Fibroblast of villous mesenchyme (primary cell): ENCODE measurements around the gene RTN4R. TPM values are rescaled to one million over a fixed set of nuclear protein-coding genes. Genes with fewer than 3 reads are reported as not detected.

Source experiments
- DNase-seq: peaks from one replicate; pipeline ENCODE4 v3.0.0-alpha.2; 2010; ENCODE audit warnings: low read depth
- H3K4me3 ChIP-seq: 2 replicates; pipeline ENCODE4 v1.5.1; 2011; ENCODE audit warnings: low read depth, mild to moderate bottlenecking, low read length
- CTCF ChIP-seq: IDR thresholded peaks from 2 replicates; pipeline ENCODE4 v1.5.1; 2012; ENCODE audit warnings: low read depth, mild to moderate bottlenecking, low read length; ENCODE audit not compliant: insufficient read depth
- total RNA-seq: library from RNA; depleted of rRNA; stranded (reverse); fragments of >200 nt; gene quantifications from 2 replicates; pipeline ENCODE4 v1.2.3, GENCODE V29; 2012

RTN4R gene
- total RNA-seq, 1 donor, result 1.3 TPM

GRCh38 chr22:20209761-20210250 lies 58.3 kb downstream of the RTN4R start:
- no peak for DNase-seq
- no peak overlapping the region for H3K4me3 ChIP-seq
- TF ChIP-seq CTCF, result no peak

DNA sequence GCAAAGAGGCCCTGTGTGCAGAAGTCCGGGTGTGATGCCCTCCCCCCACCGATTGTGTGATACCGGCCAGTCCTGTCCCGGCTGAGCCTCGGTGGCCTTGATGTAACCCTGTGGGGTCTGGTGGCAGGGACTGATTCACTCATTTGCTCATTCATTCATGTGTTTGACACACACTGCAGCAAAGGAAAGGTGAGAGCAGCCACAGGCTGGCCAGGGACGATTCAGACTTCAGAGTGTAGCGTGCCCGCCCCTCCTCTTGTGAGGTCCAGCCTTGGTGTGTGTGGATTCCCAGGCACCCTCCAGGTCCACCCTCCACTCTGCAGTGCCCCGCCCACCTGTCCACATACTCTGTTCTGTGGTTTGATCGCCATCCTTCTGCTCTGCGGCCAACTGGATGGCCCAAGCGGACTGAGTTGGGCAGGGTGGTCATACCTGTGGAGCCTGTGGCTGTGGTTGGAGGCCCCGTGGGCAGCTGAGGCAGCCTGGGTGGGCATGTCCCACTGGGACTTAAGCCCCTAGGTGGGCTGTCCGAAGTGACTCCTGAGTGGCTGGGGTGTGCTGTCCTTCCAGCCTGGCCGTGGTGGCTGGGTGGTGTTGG lies 59.3 kb downstream of the RTN4R start:
- TF ChIP-seq CTCF, result no peak
- no peak overlapping the region for H3K4me3 ChIP-seq
- DNase-seq, result no peak

- no peak for DNase-seq
- no peak for TF ChIP-seq CTCF
- H3K4me3 ChIP-seq, result peak overlapping the region; percentile 72
These were observed 60.7 kb downstream of the RTN4R start for GRCh38 chr22:20207277-20208025.

DNA sequence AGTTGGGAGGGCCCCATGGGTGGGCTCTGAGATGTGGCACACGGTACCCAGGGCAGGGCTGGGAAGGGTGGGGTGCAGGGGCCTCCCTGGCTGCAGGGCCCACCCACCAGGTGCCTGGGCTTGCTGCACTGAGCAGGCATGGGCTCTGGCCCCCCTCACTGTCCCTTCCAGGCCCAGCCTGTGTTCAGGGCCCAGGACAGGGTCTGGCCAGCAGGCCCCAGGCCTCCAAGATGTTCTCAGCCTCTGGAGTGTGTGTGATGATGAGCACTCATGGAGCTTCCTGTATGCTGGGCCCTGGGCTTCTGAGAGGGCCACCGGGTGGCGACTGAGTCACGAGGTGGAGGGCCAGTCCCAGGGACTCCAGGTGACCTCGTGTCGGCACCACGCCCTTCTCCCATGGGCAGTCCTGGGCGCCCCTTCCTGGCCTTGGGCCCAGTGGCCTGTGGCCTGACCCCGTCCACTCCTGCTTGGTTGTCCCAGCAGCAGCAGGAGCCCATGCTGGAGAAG lies 61.4 kb downstream of the RTN4R start:
- DNase-seq, result peak; percentile 34
- TF ChIP-seq CTCF, result no peak
- peak overlapping the region; percentile 72 for H3K4me3 ChIP-seq

DNA sequence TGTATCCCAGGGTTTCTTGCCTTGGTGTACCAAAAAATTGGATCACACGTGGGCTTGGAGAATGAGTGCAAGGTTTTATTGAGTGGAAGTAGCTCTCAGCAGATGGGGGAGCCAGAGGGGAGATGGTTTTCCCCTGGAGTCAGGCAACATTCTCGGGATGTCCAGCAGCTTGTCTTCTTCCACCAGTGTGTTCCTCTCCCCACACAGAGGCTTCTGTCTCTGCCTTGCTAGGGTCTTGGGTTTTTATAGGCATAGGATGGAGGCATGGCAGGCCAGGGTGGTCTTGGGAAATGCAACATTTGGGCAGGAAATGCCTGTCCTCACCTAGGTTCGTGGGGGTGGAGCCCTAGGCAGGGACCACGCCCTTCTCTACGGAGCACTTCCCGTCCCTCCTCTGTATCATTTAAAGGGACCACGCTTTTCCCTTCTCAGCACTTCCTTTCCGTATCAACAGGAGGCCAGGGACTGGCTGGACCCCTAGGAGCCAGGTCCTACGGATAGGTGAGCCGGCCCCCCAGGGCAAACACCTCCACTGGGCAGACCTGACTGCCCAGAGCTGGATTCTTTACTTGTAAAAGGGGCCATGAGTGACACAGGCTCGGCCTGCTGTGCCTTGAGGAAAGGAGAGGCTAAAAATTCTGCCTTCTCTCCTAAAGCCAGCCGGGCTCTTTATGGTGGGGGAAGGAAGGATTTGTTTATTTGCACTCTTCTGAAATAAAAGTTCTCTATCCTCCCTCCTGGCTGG lies 62.0 kb downstream of the RTN4R start:
- peak overlapping the region; percentile 72 for H3K4me3 ChIP-seq

More for the DNA sequence above, 62.0 kb downstream of the RTN4R start:
- no peak for TF ChIP-seq CTCF
- DNase-seq, result peak; percentile 68
